DOHH2 (cell line): ENCODE measurements around the gene MVB12B.

Source experiments
- H3F3A ChIP-seq: fragments of 200-600 bp; sonication (generic), shearing (Covaris generic); 2 replicates; pipeline ENCODE4 v1.6.0; 2016; ENCODE audit warnings: antibody characterized with exemption, mild to moderate bottlenecking; ENCODE audit not compliant: control insufficient read depth, insufficient read depth
- H3K27ac ChIP-seq: fragments of 200-600 bp; sonication (generic); 2 replicates; pipeline ENCODE4 v1.5.1; 2014; ENCODE audit warnings: low read depth, mild to moderate bottlenecking, low read length, moderate library complexity
- H3K27me3 ChIP-seq: fragments of 200-600 bp; sonication (generic); 2 replicates; pipeline ENCODE4 v1.6.1; 2014; ENCODE audit warnings: mild to moderate bottlenecking, low read length, mixed read lengths; ENCODE audit not compliant: control insufficient read depth
- H3K36me3 ChIP-seq: fragments of 200-600 bp; sonication (generic); 2 replicates; pipeline ENCODE4 v1.6.1; 2014; ENCODE audit warnings: mild to moderate bottlenecking, low read length, moderate library complexity, mixed read lengths; ENCODE audit not compliant: control insufficient read depth
- H3K4me1 ChIP-seq: fragments of 200-600 bp; sonication (generic); 2 replicates; pipeline ENCODE4 v1.6.1; 2014; ENCODE audit warnings: mild to moderate bottlenecking, low read length, mixed read lengths; ENCODE audit not compliant: control insufficient read depth
- H3K4me2 ChIP-seq: fragments of 200-600 bp; sonication (generic); 2 replicates; pipeline ENCODE4 v1.6.0; 2014; ENCODE audit warnings: mild to moderate bottlenecking, low read length, moderate library complexity
- H3K4me3 ChIP-seq: fragments of 200-600 bp; sonication (generic); 2 replicates; pipeline ENCODE4 v1.5.1; 2014; ENCODE audit warnings: mild to moderate bottlenecking, low read length, mixed read lengths
- H3K79me2 ChIP-seq: fragments of 200-600 bp; sonication (generic); 2 replicates; pipeline ENCODE4 v1.6.1; 2014; ENCODE audit warnings: mild to moderate bottlenecking, low read length, mixed read lengths; ENCODE audit not compliant: control insufficient read depth
- H3K9me2 ChIP-seq: fragments of 200-600 bp; sonication (generic); replicated peaks from 2 replicates; pipeline ENCODE4 v1.6.1; 2014; ENCODE audit warnings: mild to moderate bottlenecking, low read length, mixed read lengths; ENCODE audit not compliant: control insufficient read depth
- H3K9me3 ChIP-seq: fragments of 200-600 bp; sonication (generic); 2 replicates; pipeline ENCODE4 v1.6.1; 2014; ENCODE audit warnings: antibody characterized with exemption, low read length, mixed read lengths; ENCODE audit not compliant: control insufficient read depth, insufficient read depth
- H4K20me1 ChIP-seq: fragments of 200-600 bp; sonication (generic); 2 replicates; pipeline ENCODE4 v1.6.0; 2014; ENCODE audit warnings: low read depth, mild to moderate bottlenecking, antibody characterized with exemption, low read length, moderate library complexity; ENCODE audit not compliant: control insufficient read depth, insufficient read depth
- CTCF ChIP-seq: fragments of 200-600 bp; sonication (generic); IDR thresholded peaks from one replicate; pipeline ENCODE4 v1.5.1; 2014; ENCODE audit warnings: antibody characterized with exemption, mild to moderate bottlenecking, low read depth, low read length; ENCODE audit not compliant: poor library complexity, severe bottlenecking
- EZH2phosphoT487 ChIP-seq: fragments of 200-600 bp; sonication (generic); IDR thresholded peaks from 2 replicates; pipeline ENCODE4 v1.6.1; 2017; ENCODE audit warnings: borderline replicate concordance, mild to moderate bottlenecking, antibody characterized with exemption, low read length, moderate library complexity, mixed read lengths

The MVB12B gene

GRCh38 chr9:126371007-126371870 is 44.6 kb downstream of the MVB12B start:
- H3K4me3 ChIP-seq = no peak overlapping the region
- H3K79me2 ChIP-seq = no peaks in the 10 kb centered on the region
- peaks cover 22% of the 10 kb centered on the region for H3K27me3 ChIP-seq
- no peaks in the 10 kb centered on the region for H3K9me3 ChIP-seq
- H3K27ac ChIP-seq = no peak overlapping the region
- H3K4me1 ChIP-seq = no peaks in the 10 kb centered on the region
- no peaks in the 10 kb centered on the region for H4K20me1 ChIP-seq
- TF ChIP-seq EZH2phosphoT487 (no peak), CTCF (no peak)
- no peaks in the 10 kb centered on the region for H3K36me3 ChIP-seq
- H3F3A ChIP-seq = no peaks in the 10 kb centered on the region
- H3K4me2 ChIP-seq = no peak overlapping the region
- H3K9me2 ChIP-seq = no peaks in the 10 kb centered on the region

GRCh38 chr9:126372716-126373115 is 46.1 kb downstream of the MVB12B start:
- H3F3A ChIP-seq = no peaks in the 10 kb centered on the region
- TF ChIP-seq CTCF = no peak
- TF ChIP-seq EZH2phosphoT487 = no peak
- no peaks in the 10 kb centered on the region for H3K79me2 ChIP-seq
- no peaks in the 10 kb centered on the region for H3K9me2 ChIP-seq
- no peak overlapping the region for H3K27ac ChIP-seq
- H3K4me1 ChIP-seq = no peaks in the 10 kb centered on the region
- no peak overlapping the region for H3K4me3 ChIP-seq
- no peaks in the 10 kb centered on the region for H3K36me3 ChIP-seq
- H4K20me1 ChIP-seq = no peaks in the 10 kb centered on the region
- H3K27me3 ChIP-seq = peaks cover 28% of the 10 kb centered on the region
- H3K9me3 ChIP-seq = no peaks in the 10 kb centered on the region
- no peak overlapping the region for H3K4me2 ChIP-seq

- Histone ChIP-seq H3K4me3 (no peak overlapping the region), H3K4me2 (no peak overlapping the region), H4K20me1 (no peaks in the 10 kb centered on the region), H3K27me3 (peaks cover 28% of the 10 kb centered on the region), H3K27ac (no peak overlapping the region), H3K9me2 (no peaks in the 10 kb centered on the region), H3K79me2 (no peaks in the 10 kb centered on the region), H3K9me3 (no peaks in the 10 kb centered on the region), H3K4me1 (no peaks in the 10 kb centered on the region), H3F3A (no peaks in the 10 kb centered on the region), H3K36me3 (no peaks in the 10 kb centered on the region)
- TF ChIP-seq EZH2phosphoT487 = no peak
- TF ChIP-seq CTCF = no peak
Observed at GRCh38 chr9:126373241-126373640, 46.6 kb downstream of the MVB12B start.
